Activated gamma-delta T cell (primary cell): ENCODE measurements around the gene ACY1.

Experiments
- DNase-seq: peaks from one replicate; lab custom pipeline; 2025; lab: John Stamatoyannopoulos, UW

Gene ACY1

GRCh38 chr3:51945926-51946705 is 37.2 kb upstream of the ACY1 start:
- DNase-seq: no peak

GRCh38 chr3:51946796-51947195 is 36.5 kb upstream of the ACY1 start:
- DNase-seq: no peak

DNA sequence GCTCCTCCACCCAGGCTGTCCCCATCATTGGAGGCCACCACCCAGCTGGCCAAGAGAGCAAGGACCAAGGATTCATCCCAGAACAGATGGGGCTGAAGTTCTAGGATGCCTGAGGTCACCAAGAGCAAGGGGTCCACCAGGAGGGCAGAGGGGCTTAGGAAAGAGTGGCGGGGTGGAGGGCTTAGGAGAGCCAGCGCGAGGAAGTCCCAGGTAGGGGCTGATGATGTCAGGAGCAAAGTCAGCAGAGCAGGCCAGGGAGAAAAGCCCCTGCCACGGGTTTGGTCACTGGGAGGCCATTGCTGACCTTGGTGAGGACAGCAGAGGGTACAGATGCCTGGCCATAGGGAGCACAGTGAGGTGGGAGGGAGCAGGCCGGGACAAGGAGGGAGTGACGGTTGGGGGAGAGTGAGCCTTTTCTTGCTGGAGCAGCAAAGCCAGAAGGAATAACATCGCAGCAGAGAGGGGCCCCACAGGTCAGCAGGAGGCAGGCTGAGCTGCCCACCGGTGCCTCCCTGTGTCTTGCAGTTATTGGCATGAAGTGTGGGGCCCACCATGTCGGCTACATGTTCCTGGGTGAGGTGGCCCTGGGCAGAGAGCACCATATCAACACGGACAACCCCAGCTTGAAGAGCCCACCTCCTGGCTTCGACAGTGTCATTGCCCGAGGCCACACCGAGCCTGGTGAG is 36.0 kb upstream of the ACY1 start:
- no peak for DNase-seq

DNA sequence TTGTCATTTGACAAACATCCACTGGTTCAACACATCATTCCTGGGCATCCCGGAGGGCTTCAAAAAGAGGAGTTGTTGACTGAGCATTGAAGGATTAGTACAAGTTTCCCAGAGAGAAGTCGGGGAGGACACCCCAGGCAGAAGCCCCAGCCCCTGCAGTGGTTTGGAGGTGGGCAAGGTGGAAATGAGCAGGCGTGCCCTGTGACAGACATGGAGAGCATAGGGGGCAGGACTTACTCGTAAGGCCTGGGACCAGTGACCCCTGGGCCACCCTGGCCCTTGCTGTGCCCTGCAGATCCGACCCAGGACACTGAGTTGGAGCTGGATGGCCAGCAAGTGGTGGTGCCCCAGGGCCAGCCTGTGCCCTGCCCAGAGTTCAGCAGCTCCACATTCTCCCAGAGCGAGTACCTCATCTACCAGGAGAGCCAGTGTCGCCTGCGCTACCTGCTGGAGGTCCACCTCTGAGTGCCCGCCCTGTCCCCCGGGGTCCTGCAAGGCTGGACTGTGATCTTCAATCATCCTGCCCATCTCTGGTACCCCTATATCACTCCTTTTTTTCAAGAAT is 35.2 kb upstream of the ACY1 start:
- no peak for DNase-seq

GRCh38 chr3:51949121-51949520 is 34.2 kb upstream of the ACY1 start:
- no peak for DNase-seq

GRCh38 chr3:51950899-51951298 is 32.4 kb upstream of the ACY1 start:
- DNase-seq: no peak

DNA sequence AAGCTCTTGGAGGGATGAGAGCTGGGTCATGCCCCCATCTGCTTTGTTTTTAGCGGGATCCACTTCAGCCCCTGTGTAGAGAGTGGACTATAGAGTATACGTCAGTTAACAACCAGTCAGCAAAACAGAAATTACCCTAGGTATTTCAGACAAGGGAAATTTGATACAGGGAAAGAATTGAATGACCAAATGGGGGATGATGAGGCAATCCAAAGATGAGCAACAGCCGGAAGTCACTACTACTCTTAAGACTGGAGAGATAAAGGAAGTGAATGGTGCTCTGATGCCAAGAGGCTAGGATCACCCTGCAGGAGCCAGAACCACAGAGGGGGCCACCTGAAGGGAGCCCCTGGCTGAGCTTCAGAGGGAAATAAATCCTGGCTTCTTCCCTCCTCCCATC is 29.9 kb upstream of the ACY1 start:
- DNase-seq: no peak

GRCh38 chr3:51954105-51954504 is 29.2 kb upstream of the ACY1 start:
- no peak for DNase-seq

GRCh38 chr3:51954713-51955112 is 28.6 kb upstream of the ACY1 start:
- DNase-seq: no peak

DNA sequence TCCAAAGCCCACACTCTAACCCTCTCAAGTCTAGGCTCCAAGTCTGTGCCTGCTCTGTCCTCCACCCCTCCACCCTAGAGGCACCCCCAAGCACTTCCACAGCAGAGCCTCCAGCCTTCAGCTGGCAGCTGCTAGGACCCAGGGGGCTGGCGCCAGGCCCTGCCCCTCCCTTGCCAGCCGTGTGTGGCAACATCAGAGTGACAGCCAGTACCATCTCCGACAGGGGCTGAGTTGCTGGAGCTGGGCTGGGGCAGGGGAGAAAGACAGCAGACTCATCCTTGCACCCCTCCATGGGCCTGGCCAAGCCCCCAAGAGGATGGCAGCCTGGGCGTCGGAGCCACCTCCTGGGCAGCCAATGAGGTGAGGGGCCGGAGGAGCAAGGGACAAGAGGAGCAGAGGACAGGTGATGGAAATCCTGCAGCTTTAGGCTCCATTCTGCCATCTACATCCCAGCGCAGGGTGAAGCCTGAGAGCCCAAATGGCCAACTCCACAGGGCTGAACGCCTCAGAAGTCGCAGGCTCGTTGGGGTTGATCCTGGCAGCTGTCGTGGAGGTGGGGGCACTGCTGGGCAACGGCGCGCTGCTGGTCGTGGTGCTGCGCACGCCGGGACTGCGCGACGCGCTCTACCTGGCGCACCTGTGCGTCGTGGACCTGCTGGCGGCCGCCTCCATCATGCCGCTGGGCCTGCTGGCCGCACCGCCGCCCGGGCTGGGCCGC is 28.0 kb upstream of the ACY1 start, which contains the start of gene GPR62:
Gene GPR62, plus strand, starts transcription at position 207 of the 718 bp plus-strand sequence. Its CDS starts 272 bp downstream, at position 479.
- no peak for DNase-seq

DNA sequence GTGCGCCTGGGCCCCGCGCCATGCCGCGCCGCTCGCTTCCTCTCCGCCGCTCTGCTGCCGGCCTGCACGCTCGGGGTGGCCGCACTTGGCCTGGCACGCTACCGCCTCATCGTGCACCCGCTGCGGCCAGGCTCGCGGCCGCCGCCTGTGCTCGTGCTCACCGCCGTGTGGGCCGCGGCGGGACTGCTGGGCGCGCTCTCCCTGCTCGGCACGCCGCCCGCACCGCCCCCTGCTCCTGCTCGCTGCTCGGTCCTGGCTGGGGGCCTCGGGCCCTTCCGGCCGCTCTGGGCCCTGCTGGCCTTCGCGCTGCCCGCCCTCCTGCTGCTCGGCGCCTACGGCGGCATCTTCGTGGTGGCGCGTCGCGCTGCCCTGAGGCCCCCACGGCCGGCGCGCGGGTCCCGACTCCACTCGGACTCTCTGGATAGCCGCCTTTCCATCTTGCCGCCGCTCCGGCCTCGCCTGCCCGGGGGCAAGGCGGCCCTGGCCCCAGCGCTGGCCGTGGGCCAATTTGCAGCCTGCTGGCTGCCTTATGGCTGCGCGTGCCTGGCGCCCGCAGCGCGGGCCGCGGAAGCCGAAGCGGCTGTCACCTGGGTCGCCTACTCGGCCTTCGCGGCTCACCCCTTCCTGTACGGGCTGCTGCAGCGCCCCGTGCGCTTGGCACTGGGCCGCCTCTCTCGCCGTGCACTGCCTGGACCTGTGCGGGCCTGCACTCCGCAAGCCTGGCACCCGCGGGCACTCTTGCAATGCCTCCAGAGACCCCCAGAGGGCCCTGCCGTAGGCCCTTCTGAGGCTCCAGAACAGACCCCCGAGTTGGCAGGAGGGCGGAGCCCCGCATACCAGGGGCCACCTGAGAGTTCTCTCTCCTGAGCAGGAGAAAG is 27.2 kb upstream of the ACY1 start:
- peak; percentile 28 for DNase-seq

DNA sequence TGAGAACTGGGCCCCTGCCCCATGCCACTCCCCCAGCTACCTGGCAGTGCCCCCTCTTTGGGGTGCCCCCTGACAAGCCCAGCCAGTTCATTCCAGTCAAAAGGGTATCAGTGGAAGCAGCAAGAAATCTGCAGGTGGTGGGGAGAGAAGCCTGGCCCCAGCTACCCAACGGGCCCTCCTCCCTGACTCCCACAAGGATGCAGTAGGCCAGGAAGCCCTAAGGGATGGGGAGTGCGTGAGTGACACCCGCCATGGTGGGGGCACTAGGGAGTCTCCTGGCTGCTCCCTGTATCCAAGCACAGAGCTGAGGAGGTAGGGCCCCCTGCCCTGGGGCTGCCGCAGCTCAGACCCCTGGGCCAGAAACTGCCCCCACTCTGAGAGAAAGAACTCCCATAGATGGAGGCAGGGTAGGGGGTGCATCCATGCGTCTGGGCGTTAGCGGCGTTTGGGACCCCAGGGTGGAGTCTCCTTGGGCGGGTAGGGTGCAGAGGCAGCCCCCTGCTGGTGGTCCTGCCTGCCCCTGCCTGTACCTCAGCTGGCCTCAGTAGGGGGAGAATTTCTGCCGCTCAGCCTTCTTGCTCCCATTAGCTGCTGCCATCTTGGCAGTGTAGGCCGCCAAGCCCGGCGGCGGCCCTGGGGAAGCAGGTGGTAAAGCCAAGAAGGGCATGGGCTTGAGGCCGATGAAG is 25.7 kb upstream of the ACY1 start:
- no peak for DNase-seq

GRCh38 chr3:51958603-51959521 is 24.5 kb upstream of the ACY1 start:
- no peak for DNase-seq

GRCh38 chr3:51959651-51960050 is 23.7 kb upstream of the ACY1 start:
- no peak for DNase-seq

DNA sequence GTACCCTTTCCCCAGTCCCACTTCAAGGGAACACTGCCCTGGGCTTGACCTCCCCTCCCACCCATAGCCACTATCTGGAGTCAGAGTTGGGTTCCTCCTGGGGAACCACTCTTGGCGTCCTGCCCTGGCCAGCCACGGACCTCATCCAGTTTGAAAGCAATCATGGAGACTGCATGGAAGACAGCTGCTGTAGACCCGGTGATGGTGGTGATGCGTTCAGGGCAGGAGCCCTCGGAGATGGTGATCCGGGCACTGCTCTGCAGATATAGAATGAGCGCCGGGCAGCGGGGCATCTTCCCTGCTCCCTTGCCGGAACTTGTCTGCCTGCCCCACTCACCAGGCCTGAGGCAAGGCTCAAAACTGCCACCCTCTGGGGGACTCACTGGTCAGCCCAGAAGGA is 22.9 kb upstream of the ACY1 start:
- no peak for DNase-seq

DNA sequence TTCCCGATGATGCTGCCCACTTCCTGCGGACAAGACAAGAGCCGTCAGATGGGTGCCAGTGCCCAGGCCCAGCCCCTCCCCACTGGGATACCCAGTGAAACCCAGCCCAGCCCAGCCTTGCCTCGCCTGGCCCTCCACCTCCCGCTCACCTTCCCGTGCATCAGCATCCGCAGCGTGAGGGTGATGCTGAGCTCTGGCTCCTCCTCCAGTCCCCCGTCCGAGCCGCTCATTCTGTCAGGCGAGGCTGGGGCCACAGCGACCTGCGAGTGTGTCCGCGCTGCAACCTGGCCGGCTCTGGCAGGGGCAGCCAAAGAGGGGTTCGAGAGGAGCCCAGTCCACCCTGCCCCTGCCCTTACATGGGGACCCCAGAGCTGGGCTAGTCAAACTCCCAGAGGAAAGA is 22.3 kb upstream of the ACY1 start:
- DNase-seq: no peak

GRCh38 chr3:51961602-51962569 is 21.4 kb upstream of the ACY1 start:
- DNase-seq: no peak

GRCh38 chr3:51962854-51963530 is 20.3 kb upstream of the ACY1 start:
- DNase-seq: no peak
